HG02798 (cell line): ENCODE results near the gene CRELD2.
A peak's percentile ranks its signal among the peaks of the same experiment; 100 is the strongest.

Source experiments
- ATAC-seq: cut with Tn5 transposase; IDR thresholded peaks from one replicate; pipeline ENCODE4 v1.9.1; 2021; ENCODE audit warnings: mild to moderate bottlenecking; ENCODE audit not compliant: unreplicated experiment, poor library complexity

Gene CRELD2

GRCh38 chr22:49928555-49929210 is 10.2 kb downstream of the CRELD2 start:
- ATAC-seq = no peak

GRCh38 chr22:49929211-49929979 is 11.0 kb downstream of the CRELD2 start:
- peak; percentile 42 for ATAC-seq

GRCh38 chr22:49929994-49930575 is 11.7 kb downstream of the CRELD2 start:
- no peak for ATAC-seq

- ATAC-seq = peak; percentile 29
Measured at GRCh38 chr22:49930596-49931412, 12.4 kb downstream of the CRELD2 start.

- ATAC-seq = no peak
Measured at GRCh38 chr22:49933236-49934159, 15.1 kb downstream of the CRELD2 start.

GRCh38 chr22:49934160-49934890 is 15.9 kb downstream of the CRELD2 start:
- ATAC-seq = no peak

GRCh38 chr22:49934891-49935557 is 16.6 kb downstream of the CRELD2 start:
- ATAC-seq = no peak

GRCh38 chr22:49935561-49935960 is 17.1 kb downstream of the CRELD2 start:
- no peak for ATAC-seq

- ATAC-seq = peak; percentile 78
Measured at GRCh38 chr22:49936018-49936972, 17.9 kb downstream of the CRELD2 start.

- ATAC-seq = no peak
Measured at GRCh38 chr22:49936973-49937757, 18.7 kb downstream of the CRELD2 start.

GRCh38 chr22:49937758-49938564 is 19.5 kb downstream of the CRELD2 start:
- no peak for ATAC-seq

- no peak for ATAC-seq
Measured at GRCh38 chr22:49938565-49939136, 20.2 kb downstream of the CRELD2 start.

- ATAC-seq = no peak
Measured at GRCh38 chr22:49941507-49942316, 23.3 kb downstream of the CRELD2 start.

GRCh38 chr22:49942565-49943404 is 24.4 kb downstream of the CRELD2 start:
- ATAC-seq = no peak
